Testis (tissue), 3 donors: ENCODE data around the gene GPR180. TPM values are rescaled to one million over a fixed set of nuclear protein-coding genes. Genes with fewer than 3 reads are reported as not detected.

Experiments
- DNase-seq: peaks from one replicate; pipeline ENCODE4 v3.0.0-alpha.2; 2019
- H3K27ac ChIP-seq, 2 donors: fragments of 200-600 bp; sonication (generic); one replicate each; pipeline ENCODE4 v1.5.1; 2019
- H3K27me3 ChIP-seq: fragments of 200-600 bp; sonication (generic); one replicate; pipeline ENCODE4 v1.5.1; 2019
- H3K36me3 ChIP-seq: fragments of 200-600 bp; sonication (generic); one replicate; pipeline ENCODE4 v1.5.1; 2017; ENCODE audit warnings: low read depth; ENCODE audit errors: missing control alignments
- H3K4me1 ChIP-seq: fragments of 200-600 bp; sonication (generic); one replicate; pipeline ENCODE4 v1.5.1; 2019
- H3K4me3 ChIP-seq, 2 donors: fragments of 200-600 bp; sonication (generic); one replicate each; pipeline ENCODE4 v1.5.1; 2017 to 2019
- H3K9me3 ChIP-seq: fragments of 200-600 bp; sonication (generic); one replicate; pipeline ENCODE4 v1.5.1; 2017
- POLR2A ChIP-seq: fragments of 450-650 bp; IDR thresholded peaks from one replicate; pipeline ENCODE4 v1.6.1; 2017; ENCODE audit warnings: antibody characterized with exemption, mild to moderate bottlenecking, moderate library complexity
- WGBS, 2 donors: methylation state at CpG; one replicate each; pipeline ENCODE4 v1.1.5; 2018; 5-methylcytosine and 5-hydroxymethylcytosine counted together
- intact Hi-C: fragments of 100-400 bp; cut with DNase I; formaldehyde crosslinking; loops from one replicate; pipeline ENCODE4 v1.15.1; 2023; ENCODE audit warnings: low total_unique reads
- polyA plus RNA-seq: library from polyadenylated mRNA; stranded (reverse); fragments of 350-450 nt; fragmentation: Illumina TruSeq; extraction: RNeasy Lipid Tissue Mini Kit (QIAGEN cat#74804); gene quantifications from one replicate; pipeline ENCODE4 v1.2.3, GENCODE V29; 2014; ENCODE audit warnings: low read depth, low replicate concordance; ENCODE audit not compliant: insufficient read depth
- total RNA-seq, 2 donors: library from RNA; depleted of rRNA; stranded (reverse); fragments of >200 nt; gene quantifications; one replicate each; pipeline ENCODE4 v1.2.3, GENCODE V29; 2016
- TF ChIP-seq, protein P1 (sequence below), 3 experiments: fragments of 450-650 bp in 2 of 3; fragments of 200-600 bp in 1 of 3; sonication (generic) in 1 of 3; IDR thresholded peaks; one replicate each; pipeline ENCODE4 v1.5.1; 2016 to 2019; ENCODE audit warnings: antibody characterized with exemption in 3 of 3, mild to moderate bottlenecking in 2 of 3, moderate library complexity in 1 of 3

GPR180 gene
- total and polyA plus RNA-seq, 3 donors from 2014 or later, result 2.0 to 3.3 (median 2.7) TPM

GRCh38 chr13:94673851-94674250, 72.2 kb downstream of the GPR180 start:
- Histone ChIP-seq H3K4me1 (no peaks in the 10 kb centered on the region), H3K36me3 (no peaks in the 10 kb centered on the region), H3K27ac (no peak overlapping the region), H3K9me3 (no peaks in the 10 kb centered on the region), H3K27me3 (no peaks in the 10 kb centered on the region), H3K4me3 (no peak overlapping the region)
- DNase-seq, result no peak
- intact Hi-C loops, result no loop called here
- WGBS, 2 donors, result 52 to 67% methylated on average over 5 of the region's 5 CpGs
- TF ChIP-seq, protein P1, sequence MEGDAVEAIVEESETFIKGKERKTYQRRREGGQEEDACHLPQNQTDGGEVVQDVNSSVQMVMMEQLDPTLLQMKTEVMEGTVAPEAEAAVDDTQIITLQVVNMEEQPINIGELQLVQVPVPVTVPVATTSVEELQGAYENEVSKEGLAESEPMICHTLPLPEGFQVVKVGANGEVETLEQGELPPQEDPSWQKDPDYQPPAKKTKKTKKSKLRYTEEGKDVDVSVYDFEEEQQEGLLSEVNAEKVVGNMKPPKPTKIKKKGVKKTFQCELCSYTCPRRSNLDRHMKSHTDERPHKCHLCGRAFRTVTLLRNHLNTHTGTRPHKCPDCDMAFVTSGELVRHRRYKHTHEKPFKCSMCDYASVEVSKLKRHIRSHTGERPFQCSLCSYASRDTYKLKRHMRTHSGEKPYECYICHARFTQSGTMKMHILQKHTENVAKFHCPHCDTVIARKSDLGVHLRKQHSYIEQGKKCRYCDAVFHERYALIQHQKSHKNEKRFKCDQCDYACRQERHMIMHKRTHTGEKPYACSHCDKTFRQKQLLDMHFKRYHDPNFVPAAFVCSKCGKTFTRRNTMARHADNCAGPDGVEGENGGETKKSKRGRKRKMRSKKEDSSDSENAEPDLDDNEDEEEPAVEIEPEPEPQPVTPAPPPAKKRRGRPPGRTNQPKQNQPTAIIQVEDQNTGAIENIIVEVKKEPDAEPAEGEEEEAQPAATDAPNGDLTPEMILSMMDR (IDR thresholded peaks at IDR 0.05), result no peak
- TF ChIP-seq POLR2A, result no peak

- Histone ChIP-seq H3K4me3 (no peak overlapping the region), H3K36me3 (no peaks in the 10 kb centered on the region), H3K4me1 (no peaks in the 10 kb centered on the region), H3K9me3 (no peaks in the 10 kb centered on the region), H3K27me3 (no peaks in the 10 kb centered on the region), H3K27ac (no peak overlapping the region)
- TF ChIP-seq POLR2A, result no peak
- TF ChIP-seq, protein P1 (IDR thresholded peaks at IDR 0.05), result peak in 2 of 3 experiments; percentile 22 to 62
- peak; percentile 78 for DNase-seq
- WGBS, 2 donors, result 30 to 33% methylated on average over 5 of the region's 5 CpGs
- intact Hi-C loops, result no loop called here
These were observed 73.1 kb downstream of the GPR180 start for GRCh38 chr13:94674609-94675348.

- Histone ChIP-seq H3K27ac (no peak overlapping the region), H3K27me3 (no peaks in the 10 kb centered on the region), H3K4me3 (no peak overlapping the region), H3K9me3 (no peaks in the 10 kb centered on the region), H3K36me3 (no peaks in the 10 kb centered on the region), H3K4me1 (no peaks in the 10 kb centered on the region)
- no peak for DNase-seq
- intact Hi-C loops, result no loop called here
- WGBS, 2 donors, result 81 to 85% methylated on average over 2 of the region's 2 CpGs
- TF ChIP-seq, protein P1 (IDR thresholded peaks at IDR 0.05), result no peak
- no peak for TF ChIP-seq POLR2A
These were observed 76.1 kb downstream of the GPR180 start for GRCh38 chr13:94677799-94678198.

DNA sequence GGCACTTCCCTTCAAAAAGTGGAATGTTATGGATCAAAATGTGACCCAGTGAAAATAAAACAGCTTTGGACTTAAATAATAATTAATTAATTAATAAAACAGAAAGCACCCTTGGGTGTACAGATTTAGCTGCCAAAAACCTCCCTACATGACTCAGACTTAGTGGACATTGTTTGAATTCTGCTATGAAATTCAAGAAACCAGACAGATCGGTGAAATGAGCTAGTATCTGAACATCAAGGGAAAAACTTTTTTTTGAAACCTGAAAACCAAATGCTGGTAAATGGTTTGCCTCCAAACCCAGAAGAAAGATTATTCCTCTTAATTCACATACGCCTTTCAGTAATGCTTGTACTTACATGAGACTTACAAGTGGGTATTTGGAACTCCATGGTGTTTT, 77.2 kb downstream of the GPR180 start:
- DNase-seq, result no peak
- H3K27ac ChIP-seq, result no peak overlapping the region
- intact Hi-C loops, result no loop called here
- no peaks in the 10 kb centered on the region for H3K36me3 ChIP-seq
- H3K4me3 ChIP-seq, result no peak overlapping the region
- 92 to 95% methylated on average over 2 of the region's 2 CpGs for WGBS, 2 donors
- H3K9me3 ChIP-seq, result no peaks in the 10 kb centered on the region
- no peaks in the 10 kb centered on the region for H3K4me1 ChIP-seq
- TF ChIP-seq, protein P1 (IDR thresholded peaks at IDR 0.05), result no peak
- no peak for TF ChIP-seq POLR2A
- H3K27me3 ChIP-seq, result no peaks in the 10 kb centered on the region

DNA sequence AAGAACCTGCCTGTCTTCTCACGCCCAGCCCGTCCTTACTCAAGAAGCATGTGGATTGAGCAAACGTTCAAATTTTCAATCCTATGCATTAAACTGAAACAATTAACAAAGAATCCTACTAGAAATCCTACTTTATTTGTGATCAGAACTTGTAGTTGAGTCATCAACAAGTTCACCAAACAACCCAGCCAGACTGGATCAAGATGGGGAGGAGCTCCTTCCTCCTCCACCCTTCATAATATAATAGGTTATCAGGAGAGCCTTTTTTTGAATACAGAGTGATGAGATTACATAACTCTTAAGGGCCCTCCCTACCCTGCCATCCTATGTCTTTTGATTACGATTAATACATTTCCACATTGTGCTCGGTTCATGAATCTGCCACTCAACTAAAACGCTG, 78.0 kb downstream of the GPR180 start:
- no peaks in the 10 kb centered on the region for H3K36me3 ChIP-seq
- 92 to 95% methylated on average over 6 of the region's 6 CpGs for WGBS, 2 donors
- no peak overlapping the region for H3K27ac ChIP-seq
- H3K4me3 ChIP-seq, result no peak overlapping the region
- H3K4me1 ChIP-seq, result no peaks in the 10 kb centered on the region
- DNase-seq, result no peak
- H3K9me3 ChIP-seq, result no peaks in the 10 kb centered on the region
- TF ChIP-seq POLR2A, result no peak
- TF ChIP-seq, protein P1 (IDR thresholded peaks at IDR 0.05), result no peak
- intact Hi-C loops, result no loop called here
- H3K27me3 ChIP-seq, result no peaks in the 10 kb centered on the region
